Calu3 (cell line): Measurements from ENCODE around the gene SMURF2. TPM values are rescaled to one million over a fixed set of nuclear protein-coding genes. Genes with fewer than 3 reads are reported as not detected.

Experiments used
- BruUV-seq: library from RNA; stranded (reverse); fragments of 400-500 nt; replicated peaks from 2 replicates; lab custom pipeline; 2021; lab: Mats Ljungman, UMichigan
- CTCF ChIA-PET: fragments of 300-600 bp; sonication (Branson Sonifier 250); formaldehyde crosslinking; loops from one replicate; lab custom pipeline; 2022; ENCODE audit warnings: antibody characterized with exemption; lab: Charles Lee
- DNase-seq: peaks from one replicate; pipeline ENCODE4 v3.0.0; 2022
- H3K27ac Mint-ChIP-seq: one replicate; pipeline ENCODE4 v1.8.0; 2022; ENCODE audit warnings: mixed read lengths; ENCODE audit not compliant: unreplicated experiment
- H3K27me3 Mint-ChIP-seq: one replicate; pipeline ENCODE4 v1.8.0; 2022; ENCODE audit warnings: mixed read lengths; ENCODE audit not compliant: unreplicated experiment
- H3K36me3 Mint-ChIP-seq: one replicate; pipeline ENCODE4 v1.8.0; 2022; ENCODE audit warnings: mild to moderate bottlenecking, moderate library complexity, mixed read lengths; ENCODE audit not compliant: insufficient read depth, unreplicated experiment
- H3K4me1 Mint-ChIP-seq: one replicate; pipeline ENCODE4 v1.8.0; 2022; ENCODE audit warnings: mild to moderate bottlenecking, low read depth, mixed read lengths; ENCODE audit not compliant: unreplicated experiment
- H3K4me3 Mint-ChIP-seq: one replicate; pipeline ENCODE4 v1.8.0; 2022; ENCODE audit warnings: mild to moderate bottlenecking, low read depth, moderate library complexity, mixed read lengths; ENCODE audit not compliant: unreplicated experiment
- H3K9me3 Mint-ChIP-seq: one replicate; pipeline ENCODE4 v1.8.0; 2022; ENCODE audit warnings: low read depth, mixed read lengths; ENCODE audit not compliant: unreplicated experiment
- intact Hi-C: fragments of 100-400 bp; cut with micrococcal nuclease; formaldehyde crosslinking; loops from one replicate; pipeline ENCODE4 v1.10.0; 2022; ENCODE audit not compliant: unreplicated experiment
- total RNA-seq: library from RNA; stranded (reverse); gene quantifications from 2 replicates; pipeline ENCODE4 v1.2.3, GENCODE V29; 2022
- TF ChIP-seq, protein P1 (sequence below): fragments of 200-600 bp; IDR thresholded peaks from one replicate; pipeline ENCODE4 v1.8.0; 2022; ENCODE audit warnings: antibody characterized with exemption; ENCODE audit not compliant: unreplicated experiment

Gene SMURF2
- total RNA-seq, 1 experiment from 2014 or later, result 18.8 TPM

GRCh38 chr17:64639516-64639915 lies 22.6 kb downstream of the SMURF2 start:
- no peaks in the 10 kb centered on the region for H3K27me3 Mint-ChIP-seq
- TF ChIP-seq, protein P1, sequence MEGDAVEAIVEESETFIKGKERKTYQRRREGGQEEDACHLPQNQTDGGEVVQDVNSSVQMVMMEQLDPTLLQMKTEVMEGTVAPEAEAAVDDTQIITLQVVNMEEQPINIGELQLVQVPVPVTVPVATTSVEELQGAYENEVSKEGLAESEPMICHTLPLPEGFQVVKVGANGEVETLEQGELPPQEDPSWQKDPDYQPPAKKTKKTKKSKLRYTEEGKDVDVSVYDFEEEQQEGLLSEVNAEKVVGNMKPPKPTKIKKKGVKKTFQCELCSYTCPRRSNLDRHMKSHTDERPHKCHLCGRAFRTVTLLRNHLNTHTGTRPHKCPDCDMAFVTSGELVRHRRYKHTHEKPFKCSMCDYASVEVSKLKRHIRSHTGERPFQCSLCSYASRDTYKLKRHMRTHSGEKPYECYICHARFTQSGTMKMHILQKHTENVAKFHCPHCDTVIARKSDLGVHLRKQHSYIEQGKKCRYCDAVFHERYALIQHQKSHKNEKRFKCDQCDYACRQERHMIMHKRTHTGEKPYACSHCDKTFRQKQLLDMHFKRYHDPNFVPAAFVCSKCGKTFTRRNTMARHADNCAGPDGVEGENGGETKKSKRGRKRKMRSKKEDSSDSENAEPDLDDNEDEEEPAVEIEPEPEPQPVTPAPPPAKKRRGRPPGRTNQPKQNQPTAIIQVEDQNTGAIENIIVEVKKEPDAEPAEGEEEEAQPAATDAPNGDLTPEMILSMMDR, result no peak
- no peak overlapping the region for H3K4me3 Mint-ChIP-seq
- intact Hi-C loops, result no loop called here
- CTCF ChIA-PET, result no interaction called here
- no TSS peak for BruUV-seq
- no peaks in the 10 kb centered on the region for H3K9me3 Mint-ChIP-seq
- DNase-seq, result no peak
- H3K27ac Mint-ChIP-seq, result no peak overlapping the region
- H3K4me1 Mint-ChIP-seq, result no peaks in the 10 kb centered on the region
- H3K36me3 Mint-ChIP-seq, result peaks cover 8% of the 10 kb centered on the region

GRCh38 chr17:64638552-64639203 lies 23.4 kb downstream of the SMURF2 start:
- CTCF ChIA-PET, result no interaction called here
- Mint-ChIP-seq H3K27ac (no peak overlapping the region), H3K9me3 (no peaks in the 10 kb centered on the region), H3K27me3 (no peaks in the 10 kb centered on the region), H3K4me1 (no peaks in the 10 kb centered on the region), H3K36me3 (peaks cover 5% of the 10 kb centered on the region), H3K4me3 (no peak overlapping the region)
- no TSS peak for BruUV-seq
- no peak for DNase-seq
- intact Hi-C loops, result no loop called here
- TF ChIP-seq, protein P1, result no peak

DNA sequence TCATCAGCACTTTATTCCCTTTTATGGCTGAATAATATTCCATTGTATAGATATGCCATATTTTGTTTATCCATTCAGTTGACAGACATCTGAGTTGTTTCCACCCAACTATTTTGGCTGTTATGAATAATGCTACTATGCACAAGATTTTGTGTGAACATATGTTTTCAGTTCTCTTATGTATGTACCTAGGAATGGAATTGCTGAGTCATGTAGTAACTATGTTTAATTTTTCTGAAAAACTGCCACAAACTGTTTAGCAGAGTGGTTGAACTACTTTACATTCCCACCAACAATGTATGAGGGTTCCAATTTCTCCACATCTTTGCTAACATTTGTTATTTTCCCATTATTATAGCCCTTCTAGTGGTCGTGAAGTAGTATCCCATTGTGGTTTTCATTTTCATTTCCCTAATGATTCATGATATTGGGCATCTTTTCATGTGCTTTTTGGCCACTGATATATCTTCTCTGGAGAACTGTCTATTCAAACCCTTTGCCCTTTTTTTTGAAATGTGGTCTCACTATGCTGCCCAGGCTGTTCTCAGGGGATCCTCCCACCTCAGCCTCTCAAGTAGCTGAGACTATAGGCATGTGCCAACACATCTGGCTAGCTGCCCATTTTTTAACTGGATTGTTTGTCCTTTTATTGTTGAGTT lies 26.3 kb downstream of the SMURF2 start:
- DNase-seq, result no peak
- H3K36me3 Mint-ChIP-seq, result peaks cover 5% of the 10 kb centered on the region
- no peaks in the 10 kb centered on the region for H3K9me3 Mint-ChIP-seq
- BruUV-seq, result no TSS peak
- H3K27me3 Mint-ChIP-seq, result no peaks in the 10 kb centered on the region
- CTCF ChIA-PET, result no interaction called here
- peaks cover 12% of the 10 kb centered on the region for H3K4me1 Mint-ChIP-seq
- no peak overlapping the region for H3K4me3 Mint-ChIP-seq
- H3K27ac Mint-ChIP-seq, result no peak overlapping the region
- intact Hi-C loops, result no loop called here
- TF ChIP-seq, protein P1, result no peak

GRCh38 chr17:64634218-64634617 lies 27.9 kb downstream of the SMURF2 start:
- no peak for DNase-seq
- Mint-ChIP-seq H3K9me3 (no peaks in the 10 kb centered on the region), H3K36me3 (peaks cover 5% of the 10 kb centered on the region), H3K27me3 (no peaks in the 10 kb centered on the region), H3K4me3 (no peak overlapping the region), H3K4me1 (peaks cover 15% of the 10 kb centered on the region), H3K27ac (no peak overlapping the region)
- intact Hi-C loops, result no loop called here
- TF ChIP-seq, protein P1, result no peak
- CTCF ChIA-PET, result no interaction called here
- BruUV-seq, result no TSS peak
